HFF-Myc (cell line): ENCODE results near the gene TNFRSF25.

ENCODE experiments used
- DNase-seq: peaks from one replicate; pipeline ENCODE4 v3.0.0-alpha.2; 2011; ENCODE audit warnings: low read depth; ENCODE audit errors: extremely low read depth
- H3K4me3 ChIP-seq: replicated peaks from 2 replicates; pipeline ENCODE4 v1.5.1; 2011; ENCODE audit warnings: low read depth, mild to moderate bottlenecking, control low read depth, low read length
- CTCF ChIP-seq: IDR thresholded peaks from 2 replicates; pipeline ENCODE4 v1.5.1; 2012; ENCODE audit warnings: mild to moderate bottlenecking, low read depth, low read length, control low read depth; ENCODE audit errors: missing control alignments

Gene TNFRSF25

GRCh38 chr1:6502000-6502891, 36.3 kb upstream of the TNFRSF25 start:
- no peak for TF ChIP-seq CTCF

GRCh38 chr1:6501279-6501813, 35.4 kb upstream of the TNFRSF25 start:
- no peak overlapping the region for H3K4me3 ChIP-seq
- DNase-seq: no peak
- no peak for TF ChIP-seq CTCF

More at GRCh38 chr1:6502000-6502891, 36.3 kb upstream of the TNFRSF25 start:
- no peak for DNase-seq
- H3K4me3 ChIP-seq: no peak overlapping the region

- no peak overlapping the region for H3K4me3 ChIP-seq
- TF ChIP-seq CTCF: no peak
- no peak for DNase-seq
These were observed 34.7 kb upstream of the TNFRSF25 start for GRCh38 chr1:6500544-6501278.

GRCh38 chr1:6499296-6499695, 33.3 kb upstream of the TNFRSF25 start:
- H3K4me3 ChIP-seq: no peak overlapping the region
- DNase-seq: no peak
- TF ChIP-seq CTCF: no peak

- TF ChIP-seq CTCF: no peak
- DNase-seq: no peak
- H3K4me3 ChIP-seq: no peak overlapping the region
These were observed 32.7 kb upstream of the TNFRSF25 start for GRCh38 chr1:6498576-6499111.

GRCh38 chr1:6497867-6498575, 32.0 kb upstream of the TNFRSF25 start:
- H3K4me3 ChIP-seq: peak overlapping the region; percentile 47
- no peak for DNase-seq
- no peak for TF ChIP-seq CTCF
